NCI-H1092 (cell line): ENCODE results near the gene IFNA1.
"Not testable (repeated sequence)": the region's sequence is repeated elsewhere in the genome, so short reads cannot be mapped to it uniquely, and the experiment has no call there.

Source experiments
- DNase-seq: peaks from one replicate; lab custom pipeline; 2025; lab: John Stamatoyannopoulos, UW

Gene IFNA1

GRCh38 chr9:21449312-21449711 is 9.1 kb downstream of the IFNA1 start:
- DNase-seq: not testable (repeated sequence)

- no peak for DNase-seq
Observed at GRCh38 chr9:21450733-21451394, 10.6 kb downstream of the IFNA1 start.

- DNase-seq: no peak
Observed at GRCh38 chr9:21452681-21453080, 12.4 kb downstream of the IFNA1 start.

GRCh38 chr9:21454149-21454548 is 13.9 kb downstream of the IFNA1 start:
- DNase-seq: no peak

GRCh38 chr9:21455320-21455719 is 15.1 kb downstream of the IFNA1 start:
- DNase-seq: no peak

- no peak for DNase-seq
Observed at GRCh38 chr9:21461377-21461776, 21.1 kb downstream of the IFNA1 start.

GRCh38 chr9:21465138-21465537 is 24.9 kb downstream of the IFNA1 start:
- DNase-seq: no peak

GRCh38 chr9:21465859-21466518 is 25.8 kb downstream of the IFNA1 start:
- no peak for DNase-seq

GRCh38 chr9:21470126-21470525 is 29.9 kb downstream of the IFNA1 start:
- no peak for DNase-seq

GRCh38 chr9:21473236-21473635 is 33.0 kb downstream of the IFNA1 start:
- no peak for DNase-seq

- no peak for DNase-seq
Observed at GRCh38 chr9:21477466-21477865, 37.2 kb downstream of the IFNA1 start.

- no peak for DNase-seq
Observed at GRCh38 chr9:21479152-21479702, 39.0 kb downstream of the IFNA1 start.

- no peak for DNase-seq
Observed at GRCh38 chr9:21481470-21482056, 41.3 kb downstream of the IFNA1 start.

GRCh38 chr9:21482213-21482612 is 42.0 kb downstream of the IFNA1 start, which contains the start of gene IFNE:
TSS of gene IFNE (minus strand) at chr9:21482313. CDS start at chr9:21481694, 619 bp downstream.
- DNase-seq: no peak
